Common myeloid progenitor, CD34-positive (primary cell): Measurements from ENCODE around the gene SURF1.
"Not testable (repeated sequence)": the region's sequence is repeated elsewhere in the genome, so short reads cannot be mapped to it uniquely, and the experiment has no call there.

ENCODE experiments used
- CTCF ChIA-PET: fragments of 350-600 bp; sonication (Branson Sonifier 250); formaldehyde crosslinking; loops from one replicate; lab custom pipeline; 2021; ENCODE audit warnings: antibody characterized with exemption; lab: Charles Lee
- POLR2A ChIA-PET: fragments of 350-600 bp; sonication (Branson Sonifier 250); formaldehyde crosslinking; loops from one replicate; lab custom pipeline; 2021; ENCODE audit warnings: antibody characterized with exemption; lab: Charles Lee
- DNase-seq, 3 donors: peaks; one replicate each; pipeline versions ENCODE4 v3.0.0 to v3.0.0-alpha.2; 2013
- H3K27ac ChIP-seq, 2 experiments: 1 replicate in 1 of 2; 2 replicates in 1 of 2; pipeline ENCODE4 v1.7.0; 2013; ENCODE audit warnings: inconsistent platforms in 2 of 2, low read length in 2 of 2, mild to moderate bottlenecking in 2 of 2, low read depth in 1 of 2, moderate library complexity in 1 of 2; ENCODE audit not compliant: severe bottlenecking in 2 of 2, insufficient read depth in 1 of 2, poor library complexity in 1 of 2
- H3K27me3 ChIP-seq, 5 experiments: replicated peaks in 2 of 5; 1 replicate in 3 of 5; 2 replicates in 2 of 5; pipeline versions ENCODE4 v1.6.1 to v1.7.0; 2013; ENCODE audit warnings: low read length in 4 of 5, mild to moderate bottlenecking in 2 of 5, moderate library complexity in 2 of 5, inconsistent platforms in 1 of 5; ENCODE audit not compliant: insufficient read depth in 5 of 5, control insufficient read depth in 4 of 5
- H3K36me3 ChIP-seq, 4 experiments: 1 replicate in 2 of 4; 2 replicates in 2 of 4; pipeline versions ENCODE4 v1.6.1 to v1.7.0; 2013; ENCODE audit warnings: low read length in 3 of 4, control low read depth in 1 of 4, mild to moderate bottlenecking in 1 of 4; ENCODE audit not compliant: control insufficient read depth in 4 of 4, insufficient read depth in 4 of 4
- H3K4me1 ChIP-seq, 4 experiments: 1 replicate in 3 of 4; 2 replicates in 1 of 4; pipeline versions ENCODE4 v1.6.1 to v1.7.1; 2013; ENCODE audit warnings: low read length in 3 of 4, mild to moderate bottlenecking in 3 of 4, control low read depth in 1 of 4, inconsistent platforms in 1 of 4, moderate library complexity in 1 of 4; ENCODE audit not compliant: control insufficient read depth in 4 of 4, insufficient read depth in 4 of 4; ENCODE audit errors: control extremely low read depth in 1 of 4
- H3K4me3 ChIP-seq, 7 experiments: 1 replicate in 4 of 7; 2 replicates in 3 of 7; pipeline versions ENCODE4 v1.5.1 to v1.7.0; 2013; ENCODE audit warnings: mild to moderate bottlenecking in 7 of 7, low read length in 6 of 7, moderate library complexity in 6 of 7, inconsistent platforms in 2 of 7, low read depth in 2 of 7, control low read depth in 1 of 7; ENCODE audit not compliant: insufficient read depth in 4 of 7, control insufficient read depth in 1 of 7; ENCODE audit errors: extremely low read depth in 1 of 7
- H3K9me3 ChIP-seq, 5 experiments: 1 replicate in 4 of 5; 2 replicates in 1 of 5; pipeline versions ENCODE4 v1.6.1 to v1.7.1; 2013; ENCODE audit warnings: low read length in 4 of 5, mild to moderate bottlenecking in 2 of 5, inconsistent platforms in 1 of 5, low read depth in 1 of 5, moderate library complexity in 1 of 5; ENCODE audit not compliant: control insufficient read depth in 4 of 5, insufficient read depth in 2 of 5; ENCODE audit errors: control extremely low read depth in 1 of 5
- WGBS: methylation state at CpG from one replicate; pipeline ENCODE4 v1.1.5; 2013; ENCODE audit not compliant: insufficient coverage; 5-methylcytosine and 5-hydroxymethylcytosine counted together

The SURF1 gene

GRCh38 chr9:133400292-133400691 lies 44.0 kb upstream of the SURF1 start:
- Histone ChIP-seq H3K36me3 (peaks cover 0 to 27% (median 23%) of the 10 kb centered on the region in 4 experiments), H3K27ac (no peak overlapping the region), H3K4me1 (no peaks in the 10 kb centered on the region), H3K27me3 (no peaks in the 10 kb centered on the region), H3K9me3 (no peaks in the 10 kb centered on the region), H3K4me3 (no peak overlapping the region)
- ChIA-PET POLR2A (no interaction called here), CTCF (interaction anchor here (1.1 to 1.2 kb wide), 2 partner anchors 11 to 41 kb away, joined by 4 read pairs; no protein-coding TSS in a partner anchor)
- no peak for DNase-seq
- WGBS, result 92% methylated on average over 8 of the region's 12 CpGs

DNA sequence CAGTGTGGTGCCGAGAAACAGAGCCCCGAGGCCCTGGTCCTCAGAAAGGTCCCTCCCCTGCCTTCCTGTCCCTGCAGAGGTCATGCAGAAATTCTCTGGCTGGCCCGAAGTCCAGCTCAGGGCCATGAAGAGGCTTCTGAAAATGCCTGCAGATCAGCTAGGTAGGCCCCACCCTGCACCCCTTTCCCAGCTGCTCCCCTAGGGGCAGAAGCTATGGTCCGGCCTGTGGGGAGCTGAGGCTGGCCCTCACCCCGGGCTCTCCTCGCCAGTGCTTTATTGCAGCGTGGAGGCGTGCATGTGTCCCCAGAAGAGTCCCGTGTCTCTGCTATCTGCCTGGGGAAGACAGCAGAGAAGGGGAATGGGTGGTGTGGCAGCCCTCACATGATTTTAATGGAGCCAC lies 41.6 kb upstream of the SURF1 start:
- DNase-seq, result no peak
- H3K36me3 ChIP-seq, result peaks cover 0 to 10% (median 6%) of the 10 kb centered on the region in 4 experiments
- H3K27me3 ChIP-seq, result no peaks in the 10 kb centered on the region
- ChIA-PET CTCF (interaction anchor here (0.6 to 2.0 kb wide), 6 partner anchors 10 to 112 kb away, joined by 3 to 6 read pairs (median 4); no protein-coding TSS in a partner anchor), POLR2A (no interaction called here)
- no peak overlapping the region for H3K27ac ChIP-seq
- H3K4me1 ChIP-seq, result peaks cover 0 to 4% (median 0%) of the 10 kb centered on the region in 4 experiments
- H3K9me3 ChIP-seq, result no peaks in the 10 kb centered on the region
- WGBS, result 77% methylated on average over 8 of the region's 9 CpGs
- no peak overlapping the region for H3K4me3 ChIP-seq

- H3K4me3 ChIP-seq, result no peak overlapping the region
- ChIA-PET CTCF (interaction anchor here (0.6 to 2.0 kb wide), 5 partner anchors 10 to 112 kb away, joined by 3 to 6 read pairs (median 4); no protein-coding TSS in a partner anchor), POLR2A (no interaction called here)
- peaks cover 0 to 5% (median 4%) of the 10 kb centered on the region in 4 experiments for H3K36me3 ChIP-seq
- no peak overlapping the region for H3K27ac ChIP-seq
- no peak for DNase-seq
- 87% methylated on average over 5 of the region's 6 CpGs for WGBS
- no peaks in the 10 kb centered on the region for H3K9me3 ChIP-seq
- no peaks in the 10 kb centered on the region for H3K27me3 ChIP-seq
- H3K4me1 ChIP-seq, result peaks cover 0 to 4% (median 0%) of the 10 kb centered on the region in 4 experiments
These were observed 41.1 kb upstream of the SURF1 start for GRCh38 chr9:133397370-133397769.

- DNase-seq, result no peak
- H3K27ac ChIP-seq, result no peak overlapping the region
- POLR2A ChIA-PET, result no interaction called here
- no peaks in the 10 kb centered on the region for H3K9me3 ChIP-seq
- 48% methylated on average over 13 of the region's 14 CpGs for WGBS
- no peak overlapping the region for H3K4me3 ChIP-seq
- H3K27me3 ChIP-seq, result no peaks in the 10 kb centered on the region
- peaks cover 0 to 4% (median 0%) of the 10 kb centered on the region in 4 experiments for H3K4me1 ChIP-seq
- CTCF ChIA-PET, result interaction anchor here (1.3 to 2.0 kb wide), 4 partner anchors 9 to 92 kb away, joined by 3 to 6 read pairs (median 4); no protein-coding TSS in a partner anchor
- peaks cover 0 to 5% (median under 1%) of the 10 kb centered on the region in 4 experiments for H3K36me3 ChIP-seq
These were observed 40.7 kb upstream of the SURF1 start for GRCh38 chr9:133396952-133397351.

GRCh38 chr9:133394687-133395271 lies 38.5 kb upstream of the SURF1 start:
- CTCF ChIA-PET, result interaction anchor here (1.3 kb wide), 1 partner anchor 37 kb away, joined by 3 read pairs; no protein-coding TSS in a partner anchor
- POLR2A ChIA-PET, result no interaction called here
- no peaks in the 10 kb centered on the region for H3K36me3 ChIP-seq
- DNase-seq, result no peak
- no peaks in the 10 kb centered on the region for H3K9me3 ChIP-seq
- H3K27ac ChIP-seq, result no peak overlapping the region
- peaks cover 0 to 4% (median 0%) of the 10 kb centered on the region in 4 experiments for H3K4me1 ChIP-seq
- H3K27me3 ChIP-seq, result no peaks in the 10 kb centered on the region
- H3K4me3 ChIP-seq, result no peak overlapping the region
- 63% methylated on average over 3 of the region's 8 CpGs for WGBS

GRCh38 chr9:133393399-133393798 lies 37.1 kb upstream of the SURF1 start:
- no peak for DNase-seq
- Histone ChIP-seq H3K4me1 (peaks cover 0 to 4% (median 0%) of the 10 kb centered on the region in 4 experiments), H3K9me3 (no peaks in the 10 kb centered on the region), H3K36me3 (no peaks in the 10 kb centered on the region), H3K27ac (no peak overlapping the region), H3K4me3 (no peak overlapping the region), H3K27me3 (no peaks in the 10 kb centered on the region)
- ChIA-PET CTCF (interaction anchor here (0.6 kb wide), 1 partner anchor 9 kb away, joined by 3 read pairs; no protein-coding TSS in a partner anchor), POLR2A (no interaction called here)
- WGBS, result 100% methylated on average over 3 of the region's 3 CpGs

DNA sequence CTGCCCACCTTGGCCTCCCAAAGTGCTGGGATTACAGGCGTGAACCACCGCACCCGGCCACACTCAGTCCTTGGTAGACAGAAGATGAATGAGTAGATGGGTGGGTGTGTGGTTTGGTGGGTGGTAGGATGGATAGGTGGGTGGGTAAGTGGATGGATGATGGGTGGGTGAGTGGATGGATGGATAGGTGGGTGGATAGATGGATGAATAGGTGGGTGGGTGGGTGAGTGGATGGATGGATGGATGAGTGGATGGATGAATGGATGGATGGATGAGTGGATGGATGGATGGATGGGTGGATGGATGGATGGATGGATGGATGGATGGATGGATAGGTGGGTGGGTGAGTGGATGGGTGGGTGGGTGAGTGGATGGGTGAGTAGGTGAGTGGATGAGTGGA lies 36.0 kb upstream of the SURF1 start:
- DNase-seq, H3K27me3 ChIP-seq, H3K4me3 ChIP-seq, H3K27ac ChIP-seq, CTCF ChIA-PET, H3K36me3 ChIP-seq, H3K9me3 ChIP-seq, POLR2A ChIA-PET, H3K4me1 ChIP-seq: not testable (repeated sequence)
- WGBS, result no CpG with 5 or more reads among the region's 3 CpGs
